Activated CD8-positive, alpha-beta memory T cell treated with anti-CD3 and anti-CD28 coated beads, Interleukin-2, amount 10 ng/mL, durations not matched to agents 7 days and 5 days (primary cell): ENCODE data around the gene DERA. TPM values are rescaled to one million over a fixed set of nuclear protein-coding genes. Genes with fewer than 3 reads are reported as not detected.
"Not testable (repeated sequence)": the region's sequence is repeated elsewhere in the genome, so short reads cannot be mapped to it uniquely, and the experiment has no call there.

ENCODE experiments used
- ATAC-seq: fragments of 150-1000 bp; cut with Tn5 transposase; one replicate; pipeline ENCODE4 v1.10.0; 2021; ENCODE audit warnings: moderate library complexity
- CTCF ChIA-PET: fragments of 350-600 bp; sonication (Branson Sonifier 250); formaldehyde crosslinking; loops from one replicate; lab custom pipeline; 2021; ENCODE audit warnings: antibody characterized with exemption; lab: Charles Lee
- DNase-seq: peaks from one replicate; pipeline ENCODE4 v3.0.0-alpha.2; 2020
- H3K27ac Mint-ChIP-seq: one replicate; pipeline ENCODE4 v1.8.0; 2021; ENCODE audit warnings: mild to moderate bottlenecking, mixed read lengths
- H3K27me3 Mint-ChIP-seq: one replicate; pipeline ENCODE4 v1.8.0; 2021; ENCODE audit warnings: mixed read lengths
- H3K36me3 Mint-ChIP-seq: one replicate; pipeline ENCODE4 v1.8.0; 2021; ENCODE audit warnings: mild to moderate bottlenecking, mixed read lengths
- H3K4me1 Mint-ChIP-seq: one replicate; pipeline ENCODE4 v1.8.0; 2021; ENCODE audit warnings: mixed read lengths
- H3K4me3 Mint-ChIP-seq: one replicate; pipeline ENCODE4 v1.8.0; 2021; ENCODE audit warnings: mild to moderate bottlenecking, moderate library complexity, mixed read lengths
- H3K9me3 Mint-ChIP-seq: one replicate; pipeline ENCODE4 v1.8.0; 2022; ENCODE audit warnings: low read depth, mixed read lengths
- total RNA-seq, 2 experiments: library from RNA; stranded (reverse); gene quantifications; one replicate each; pipeline ENCODE4 v1.2.3, GENCODE V29; 2021

DERA gene
- 10 to 100 TPM; 22.3 to 24.1 TPM for total RNA-seq

- peak; percentile 96 for ATAC-seq
- Mint-ChIP-seq H3K4me3 (peak within 1 kb of the TSS; percentile 87), H3K27ac (peak within 1 kb of the TSS; percentile 85), H3K4me1 (peaks cover 16% of the 10 kb centered on the region), H3K27me3 (no peaks in the 10 kb centered on the region), H3K9me3 (no peaks in the 10 kb centered on the region), H3K36me3 (peaks cover 1% of the 10 kb centered on the region)
- DNase-seq, result peak; percentile 65
- CTCF ChIA-PET, result interaction anchor here (0.6 to 3.9 kb wide), 7 partner anchors 11 to 321 kb away, joined by 3 to 25 read pairs (median 4); partner anchors contain the start of gene STRAP
Observed at GRCh38 chr12:15910864-15911721, at the start of gene DERA. TSS of gene DERA (plus strand) at chr12:15911332. CDS start at chr12:15911384, 52 bp downstream.

- Mint-ChIP-seq H3K27ac (no peak overlapping the region), H3K36me3 (no peaks in the 10 kb centered on the region), H3K4me1 (peaks cover 6% of the 10 kb centered on the region), H3K9me3 (no peaks in the 10 kb centered on the region), H3K4me3 (no peak overlapping the region), H3K27me3 (peaks cover 45% of the 10 kb centered on the region)
- DNase-seq (no peak), ATAC-seq (no peak)
- CTCF ChIA-PET, result no interaction called here
Observed at GRCh38 chr12:15861404-15861803, 49.7 kb upstream of the DERA start.

- peaks cover 45% of the 10 kb centered on the region for H3K27me3 Mint-ChIP-seq
- no peak overlapping the region for H3K27ac Mint-ChIP-seq
- no peaks in the 10 kb centered on the region for H3K36me3 Mint-ChIP-seq
- DNase-seq (no peak), ATAC-seq (no peak)
- no peak overlapping the region for H3K4me3 Mint-ChIP-seq
- CTCF ChIA-PET, result interaction anchor here (1.0 kb wide), 1 partner anchor 11 kb away, joined by 3 read pairs; no protein-coding TSS in a partner anchor
- H3K9me3 Mint-ChIP-seq, result no peaks in the 10 kb centered on the region
- peaks cover 6% of the 10 kb centered on the region for H3K4me1 Mint-ChIP-seq
Observed at GRCh38 chr12:15862840-15863239, 48.3 kb upstream of the DERA start.

DNA sequence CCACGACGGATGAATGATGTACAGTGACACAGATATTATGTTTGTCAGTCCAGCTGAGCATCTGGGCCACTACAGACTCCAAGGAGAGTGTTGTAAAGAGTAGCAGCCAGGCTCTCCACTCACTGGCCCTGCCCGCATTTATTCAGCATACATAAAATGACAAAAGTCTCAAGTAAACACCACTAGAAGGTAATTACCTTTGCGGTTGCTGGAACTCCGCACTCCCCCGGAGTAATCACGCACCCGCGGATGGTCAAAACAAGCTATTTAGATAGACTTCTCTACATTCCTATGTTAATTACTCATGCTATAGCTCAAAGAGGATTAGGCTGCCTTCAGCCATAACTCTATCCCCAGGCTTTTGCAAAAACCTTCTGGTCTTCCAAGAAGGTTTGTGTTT, 47.8 kb upstream of the DERA start:
- Mint-ChIP-seq H3K4me3 (no peak overlapping the region), H3K9me3 (no peaks in the 10 kb centered on the region), H3K36me3 (no peaks in the 10 kb centered on the region), H3K27ac (no peak overlapping the region), H3K27me3 (peaks cover 43% of the 10 kb centered on the region), H3K4me1 (peaks cover 6% of the 10 kb centered on the region)
- DNase-seq, result no peak
- ATAC-seq, result no peak
- CTCF ChIA-PET, result interaction anchor here (1.0 kb wide), 1 partner anchor 11 kb away, joined by 3 read pairs; no protein-coding TSS in a partner anchor

DNA sequence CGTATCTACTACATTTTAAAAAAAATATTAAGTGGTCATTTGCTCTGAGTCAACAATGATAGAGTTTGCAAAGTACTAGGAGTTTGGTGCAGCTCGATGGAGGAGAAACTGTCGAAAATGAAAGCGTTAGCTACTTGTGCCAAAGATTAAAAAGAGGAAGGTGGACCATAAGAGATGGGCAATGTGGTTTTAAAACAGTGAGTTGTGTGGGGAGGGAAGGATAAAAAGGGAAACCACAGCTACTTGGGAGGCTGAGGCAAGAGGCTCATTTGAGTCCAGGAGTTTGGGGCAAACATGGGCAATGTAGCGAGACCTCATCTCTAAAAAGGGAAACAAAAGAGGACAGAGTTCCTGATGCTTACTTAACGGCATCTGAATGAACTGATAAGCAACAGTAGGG, 47.1 kb upstream of the DERA start:
- CTCF ChIA-PET, result no interaction called here
- DNase-seq (no peak), ATAC-seq (no peak)
- peak overlapping the region; percentile 50 for H3K4me3 Mint-ChIP-seq
- no peaks in the 10 kb centered on the region for H3K36me3 Mint-ChIP-seq
- peaks cover 37% of the 10 kb centered on the region for H3K27me3 Mint-ChIP-seq
- no peaks in the 10 kb centered on the region for H3K9me3 Mint-ChIP-seq
- peaks cover 6% of the 10 kb centered on the region for H3K4me1 Mint-ChIP-seq
- H3K27ac Mint-ChIP-seq, result no peak overlapping the region

GRCh38 chr12:15868186-15868585, 42.9 kb upstream of the DERA start:
- Mint-ChIP-seq H3K27me3 (peaks cover 13% of the 10 kb centered on the region), H3K27ac (no peak overlapping the region), H3K4me3 (no peak overlapping the region), H3K4me1 (peaks cover 6% of the 10 kb centered on the region), H3K36me3 (no peaks in the 10 kb centered on the region), H3K9me3 (no peaks in the 10 kb centered on the region)
- DNase-seq (no peak), ATAC-seq (no peak)
- CTCF ChIA-PET, result no interaction called here

GRCh38 chr12:15873556-15873955, 37.6 kb upstream of the DERA start:
- CTCF ChIA-PET, result interaction anchor here (0.7 to 3.0 kb wide), 3 partner anchors 11 to 92 kb away, joined by 3 to 10 read pairs (median 3); no protein-coding TSS in a partner anchor
- H3K9me3 Mint-ChIP-seq, result no peaks in the 10 kb centered on the region
- no peaks in the 10 kb centered on the region for H3K36me3 Mint-ChIP-seq
- ATAC-seq (no peak), DNase-seq (no peak)
- peaks cover 3% of the 10 kb centered on the region for H3K4me1 Mint-ChIP-seq
- peaks cover 6% of the 10 kb centered on the region for H3K27me3 Mint-ChIP-seq
- H3K4me3 Mint-ChIP-seq, result no peak overlapping the region
- no peak overlapping the region for H3K27ac Mint-ChIP-seq

DNA sequence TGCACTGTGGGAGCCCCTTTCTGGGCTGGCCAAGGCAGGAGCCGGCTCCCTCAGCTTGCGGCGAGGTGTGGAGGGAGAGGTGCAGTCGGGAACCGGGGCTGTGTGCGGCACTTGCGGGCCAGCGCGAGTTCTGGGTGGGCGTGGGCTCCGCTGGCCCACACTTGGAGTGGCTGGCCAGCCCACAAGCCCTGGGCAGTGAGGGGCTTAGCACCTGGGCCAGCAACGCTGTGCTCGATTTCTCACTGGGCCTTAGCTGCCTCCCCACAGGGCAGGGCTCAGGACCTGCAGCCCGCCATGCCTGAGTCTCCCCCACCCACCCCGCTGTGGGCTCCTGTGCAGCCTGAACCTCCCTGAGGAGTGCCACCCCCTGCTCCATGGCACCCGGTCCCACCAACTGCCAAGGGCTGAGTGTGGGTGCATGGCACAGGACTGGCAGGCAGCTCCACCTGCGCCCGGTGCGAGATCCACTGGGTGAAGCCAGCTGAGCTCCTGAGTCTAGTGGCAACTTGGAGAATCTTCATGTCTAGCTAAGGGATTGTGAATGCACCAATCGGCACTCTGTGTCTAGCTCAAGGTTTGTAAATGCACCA, 36.5 kb upstream of the DERA start:
- not testable (repeated sequence) for DNase-seq, H3K27ac Mint-ChIP-seq, H3K4me1 Mint-ChIP-seq, ATAC-seq, H3K9me3 Mint-ChIP-seq, H3K27me3 Mint-ChIP-seq, H3K36me3 Mint-ChIP-seq, H3K4me3 Mint-ChIP-seq
- CTCF ChIA-PET, result interaction anchor here (1.6 to 3.0 kb wide), 2 partner anchors 25 to 285 kb away, joined by 4 to 10 read pairs; no protein-coding TSS in a partner anchor

DNA sequence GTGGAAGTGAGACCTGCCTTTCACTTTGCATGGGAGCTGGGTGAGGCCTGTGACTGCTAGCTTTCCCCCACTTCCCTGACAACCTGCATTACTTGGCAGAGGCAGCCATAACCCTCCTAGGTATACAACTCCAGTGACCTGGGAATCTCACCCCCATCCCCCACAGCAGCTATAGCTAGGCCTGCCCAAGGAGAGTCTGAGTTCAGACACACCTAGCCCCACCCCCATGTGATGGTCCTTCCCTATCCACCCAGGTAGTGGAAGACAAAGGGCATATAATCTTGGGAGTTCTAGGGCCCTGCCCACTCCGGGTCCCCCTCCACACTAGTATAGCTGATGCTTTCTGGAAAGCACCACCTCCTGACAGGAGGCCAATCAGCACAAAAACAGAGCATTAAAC, 35.3 kb upstream of the DERA start:
- no peak for DNase-seq
- Mint-ChIP-seq H3K4me1 (peaks cover 5% of the 10 kb centered on the region), H3K4me3 (no peak overlapping the region), H3K36me3 (no peaks in the 10 kb centered on the region), H3K27me3 (peaks cover 3% of the 10 kb centered on the region), H3K9me3 (no peaks in the 10 kb centered on the region), H3K27ac (no peak overlapping the region)
- ATAC-seq, result no peak
- CTCF ChIA-PET, result interaction anchor here (1.6 to 3.0 kb wide), 2 partner anchors 24 to 286 kb away, joined by 4 to 10 read pairs; no protein-coding TSS in a partner anchor

DNA sequence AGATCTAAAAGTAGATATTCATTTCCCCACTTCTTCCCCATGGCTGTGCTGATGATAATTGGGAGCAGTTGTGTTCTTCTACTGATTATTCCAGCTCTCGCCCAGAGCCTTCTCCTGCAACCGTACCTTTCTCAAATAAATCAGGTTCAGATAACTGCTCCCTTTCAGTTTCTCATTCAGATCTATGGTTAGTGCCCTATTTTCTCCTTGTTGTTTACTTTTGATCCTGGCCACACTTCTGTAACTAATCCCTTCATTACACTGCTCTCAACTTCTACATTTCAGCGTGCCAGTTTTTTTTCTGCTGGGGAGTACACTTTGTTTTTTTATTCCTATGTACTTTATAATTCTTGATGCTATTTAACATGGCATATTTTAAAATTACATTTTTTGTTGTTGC, 31.7 kb upstream of the DERA start:
- Mint-ChIP-seq H3K4me3 (no peak overlapping the region), H3K4me1 (peaks cover 27% of the 10 kb centered on the region), H3K27ac (no peak overlapping the region), H3K9me3 (no peaks in the 10 kb centered on the region), H3K36me3 (peaks cover 7% of the 10 kb centered on the region), H3K27me3 (peaks cover 3% of the 10 kb centered on the region)
- DNase-seq (no peak), ATAC-seq (no peak)
- CTCF ChIA-PET, result no interaction called here

GRCh38 chr12:15880721-15881120, 30.4 kb upstream of the DERA start:
- Mint-ChIP-seq H3K27ac (peak overlapping the region; percentile 16), H3K4me1 (peaks cover 33% of the 10 kb centered on the region), H3K9me3 (no peaks in the 10 kb centered on the region), H3K4me3 (peak overlapping the region; percentile 40), H3K27me3 (peaks cover 3% of the 10 kb centered on the region), H3K36me3 (peaks cover 13% of the 10 kb centered on the region)
- DNase-seq, result no peak
- ATAC-seq, result no peak
- CTCF ChIA-PET, result no interaction called here

- ATAC-seq (peak; percentile 95), DNase-seq (peak; percentile 97)
- H3K27me3 Mint-ChIP-seq, result no peaks in the 10 kb centered on the region
- peaks cover 28% of the 10 kb centered on the region for H3K36me3 Mint-ChIP-seq
- H3K9me3 Mint-ChIP-seq, result no peaks in the 10 kb centered on the region
- H3K4me3 Mint-ChIP-seq, result peak within 1 kb of the TSS; percentile 98
- H3K27ac Mint-ChIP-seq, result peak within 1 kb of the TSS; percentile 99
- CTCF ChIA-PET, result interaction anchor here (0.6 to 3.1 kb wide), 5 partner anchors 16 to 312 kb away, joined by 3 to 16 read pairs (median 3); partner anchors contain the start of gene DERA
- peaks cover 48% of the 10 kb centered on the region for H3K4me1 Mint-ChIP-seq
Observed at GRCh38 chr12:15882118-15882971, 28.8 kb upstream of the DERA start, which contains the start of gene STRAP. TSS of gene STRAP (plus strand) at chr12:15882387. CDS start at chr12:15882708, 321 bp downstream.
